ENCODE results near the gene CLHC1.

DNA sequence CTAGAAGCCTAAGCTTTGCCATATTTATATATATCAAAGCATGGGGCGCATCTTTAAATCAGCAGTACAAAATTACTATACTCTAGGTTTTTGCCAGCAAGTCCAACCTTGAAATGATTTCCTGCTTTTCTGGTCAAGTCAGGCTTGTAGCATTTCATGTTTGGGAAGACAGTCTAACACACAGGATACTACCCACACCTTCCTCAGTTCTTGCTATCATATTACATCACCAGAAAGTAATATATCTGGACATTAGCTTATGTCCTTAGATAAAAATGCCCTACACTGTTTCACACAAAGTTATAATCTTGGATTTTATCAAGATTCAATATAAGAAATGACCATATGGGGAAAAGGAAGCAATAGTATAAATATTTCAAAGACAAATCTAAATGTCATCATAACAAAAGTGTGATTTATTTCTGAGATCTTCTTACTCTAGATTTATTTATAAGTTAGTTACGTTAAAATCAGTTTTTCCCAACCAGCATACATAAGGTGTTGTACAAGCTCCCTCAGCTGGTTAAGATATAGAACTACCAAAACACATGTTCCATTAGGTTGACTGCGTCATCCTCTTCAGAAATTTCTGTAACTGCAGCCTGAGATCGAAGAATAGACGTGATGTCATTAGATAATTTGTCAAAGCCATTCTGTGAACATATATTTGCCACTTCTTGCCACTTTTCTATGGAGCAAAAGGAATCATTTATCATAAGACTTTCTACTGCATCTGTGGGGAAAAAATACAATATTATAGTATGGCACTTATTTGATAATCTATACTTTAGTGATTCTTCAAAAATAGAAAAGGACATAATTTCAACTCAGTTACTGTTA lies 56.6 kb downstream of the CLHC1 start:
- TF ChIP-seq, protein P1, sequence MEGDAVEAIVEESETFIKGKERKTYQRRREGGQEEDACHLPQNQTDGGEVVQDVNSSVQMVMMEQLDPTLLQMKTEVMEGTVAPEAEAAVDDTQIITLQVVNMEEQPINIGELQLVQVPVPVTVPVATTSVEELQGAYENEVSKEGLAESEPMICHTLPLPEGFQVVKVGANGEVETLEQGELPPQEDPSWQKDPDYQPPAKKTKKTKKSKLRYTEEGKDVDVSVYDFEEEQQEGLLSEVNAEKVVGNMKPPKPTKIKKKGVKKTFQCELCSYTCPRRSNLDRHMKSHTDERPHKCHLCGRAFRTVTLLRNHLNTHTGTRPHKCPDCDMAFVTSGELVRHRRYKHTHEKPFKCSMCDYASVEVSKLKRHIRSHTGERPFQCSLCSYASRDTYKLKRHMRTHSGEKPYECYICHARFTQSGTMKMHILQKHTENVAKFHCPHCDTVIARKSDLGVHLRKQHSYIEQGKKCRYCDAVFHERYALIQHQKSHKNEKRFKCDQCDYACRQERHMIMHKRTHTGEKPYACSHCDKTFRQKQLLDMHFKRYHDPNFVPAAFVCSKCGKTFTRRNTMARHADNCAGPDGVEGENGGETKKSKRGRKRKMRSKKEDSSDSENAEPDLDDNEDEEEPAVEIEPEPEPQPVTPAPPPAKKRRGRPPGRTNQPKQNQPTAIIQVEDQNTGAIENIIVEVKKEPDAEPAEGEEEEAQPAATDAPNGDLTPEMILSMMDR (IDR thresholded peaks at IDR 0.05; ENCODE audit: low read depth, low read length, missing input control): peak; percentile 48
- TF ChIP-seq EGR1 (IDR thresholded peaks at IDR 0.05; ENCODE audit: low read depth in 2 of 2) (no peak), TAF1 (conservative IDR thresholded peaks at IDR 0.05) (no peak), GABPA (IDR thresholded peaks at IDR 0.05 in 1 of 2, conservative IDR thresholded peaks at IDR 0.05 in 1 of 2) (no peak)
- TF ChIP-seq, protein P2, sequence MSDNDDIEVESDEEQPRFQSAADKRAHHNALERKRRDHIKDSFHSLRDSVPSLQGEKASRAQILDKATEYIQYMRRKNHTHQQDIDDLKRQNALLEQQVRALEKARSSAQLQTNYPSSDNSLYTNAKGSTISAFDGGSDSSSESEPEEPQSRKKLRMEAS (IDR thresholded peaks at IDR 0.05): peak; percentile 16
